ENCODE data around the gene NPLOC4.

The NPLOC4 gene

DNA sequence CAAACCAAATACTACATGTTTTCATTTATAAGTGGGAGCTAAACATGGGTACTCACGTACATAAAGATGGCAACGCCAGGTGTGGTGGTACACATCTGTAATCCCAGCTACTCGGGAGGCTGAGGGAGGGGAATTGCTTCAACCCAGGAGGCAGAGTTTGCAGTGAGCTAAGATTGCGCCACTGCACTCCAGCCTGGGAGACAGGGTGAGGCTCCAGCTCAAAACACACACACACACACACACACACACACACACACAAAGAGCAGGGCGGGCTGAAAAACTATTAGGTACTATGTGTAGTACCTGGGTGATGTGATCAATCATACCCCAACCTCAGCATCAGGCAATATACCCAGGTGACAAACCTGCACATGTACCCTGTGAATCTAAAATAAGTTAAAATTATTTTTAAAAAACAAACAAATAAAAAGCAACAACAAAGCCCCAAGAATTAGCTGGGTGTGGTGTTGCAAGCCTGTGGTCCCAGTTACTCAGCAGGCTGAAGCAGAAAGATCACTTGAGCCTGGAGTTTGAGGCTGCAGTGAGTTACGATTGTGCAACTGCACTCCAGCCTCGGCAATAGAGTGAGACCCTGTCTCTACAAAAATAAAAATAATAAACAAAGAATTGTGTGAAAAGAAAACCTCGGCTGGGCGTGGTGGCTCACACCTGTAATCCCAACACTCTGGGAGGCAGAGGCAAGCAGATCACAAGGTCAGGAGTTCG is 72.9 kb downstream of the NPLOC4 start:
- no peak for DNase-seq

DNA sequence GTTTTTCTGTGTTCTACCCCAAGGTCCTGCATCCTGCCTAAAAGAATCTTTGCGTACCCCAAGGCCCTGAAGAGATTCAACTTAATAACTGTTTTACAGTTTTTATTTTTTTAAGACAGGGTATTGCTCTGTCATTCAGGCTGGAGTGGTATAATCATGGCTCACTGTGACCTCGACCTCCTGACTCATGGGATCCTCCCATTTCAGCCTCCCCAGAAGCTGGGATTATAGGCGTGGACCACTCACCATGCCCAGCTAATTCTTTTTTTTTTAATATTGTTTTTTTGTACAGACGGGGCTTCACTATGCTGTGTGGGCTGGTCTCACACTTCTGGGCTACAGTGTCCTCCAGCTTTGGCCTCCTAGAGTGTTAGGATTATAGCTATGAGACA is 75.4 kb downstream of the NPLOC4 start:
- no peak for DNase-seq

DNA sequence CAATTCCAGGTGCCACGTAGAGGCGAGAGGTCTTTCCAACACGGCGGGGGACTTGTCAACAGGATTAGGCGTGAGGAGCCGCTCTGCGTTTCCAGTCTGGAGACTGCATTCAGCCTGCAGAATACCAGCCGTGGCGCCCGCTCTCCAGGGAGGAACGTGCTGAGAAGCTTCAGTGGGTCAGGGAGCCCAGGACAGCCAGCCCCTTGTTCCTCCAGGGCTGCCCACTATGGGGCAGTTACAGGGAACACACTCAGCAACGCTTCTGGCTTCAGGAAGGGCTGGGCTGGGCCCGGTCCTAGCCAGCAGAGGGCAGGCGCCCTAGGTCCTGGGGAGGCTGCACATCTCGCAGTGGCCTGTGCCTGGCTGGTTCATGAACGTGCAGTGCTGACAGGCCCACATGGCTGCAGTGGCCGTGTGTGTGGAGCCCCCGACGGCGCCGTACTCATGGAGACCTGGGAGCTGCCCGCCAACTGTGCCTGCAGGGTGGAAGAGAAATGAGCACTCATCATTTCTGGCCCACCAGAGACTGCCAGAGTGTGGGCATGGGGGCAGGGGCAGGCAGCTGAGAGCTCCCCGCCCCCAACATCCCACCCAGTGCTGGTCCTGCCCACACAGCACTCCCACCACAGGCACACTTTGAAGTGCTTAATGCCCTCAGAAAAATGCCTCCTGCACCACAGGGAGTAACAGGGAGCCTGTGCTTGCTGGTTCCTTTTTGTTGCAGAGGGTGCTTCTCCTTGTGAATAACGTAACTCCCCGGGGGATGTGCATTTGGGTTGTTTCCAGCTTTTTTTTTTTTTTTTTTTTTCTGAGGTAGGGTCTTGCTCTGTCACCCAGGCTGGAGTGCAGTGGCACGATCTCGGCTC is 77.7 kb downstream of the NPLOC4 start:
- DNase-seq = no peak

DNA sequence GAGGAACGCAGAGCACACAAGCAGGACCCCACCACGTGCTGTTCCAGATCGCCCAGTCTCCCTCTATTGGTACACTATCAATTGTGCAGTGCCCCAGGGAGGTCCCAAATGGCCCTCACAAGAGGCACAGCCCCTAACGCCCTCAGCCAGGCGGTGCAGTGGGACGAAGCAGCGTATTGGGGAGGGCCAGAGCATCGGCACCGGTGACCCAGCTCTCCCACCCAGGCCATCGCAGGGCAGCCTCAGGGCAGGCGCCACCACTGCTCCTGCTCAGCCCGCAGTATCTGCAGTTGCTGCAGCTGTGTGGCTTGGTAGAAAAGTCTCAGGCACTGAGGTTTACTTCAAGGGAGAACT is 78.8 kb downstream of the NPLOC4 start:
- DNase-seq = no peak

DNA sequence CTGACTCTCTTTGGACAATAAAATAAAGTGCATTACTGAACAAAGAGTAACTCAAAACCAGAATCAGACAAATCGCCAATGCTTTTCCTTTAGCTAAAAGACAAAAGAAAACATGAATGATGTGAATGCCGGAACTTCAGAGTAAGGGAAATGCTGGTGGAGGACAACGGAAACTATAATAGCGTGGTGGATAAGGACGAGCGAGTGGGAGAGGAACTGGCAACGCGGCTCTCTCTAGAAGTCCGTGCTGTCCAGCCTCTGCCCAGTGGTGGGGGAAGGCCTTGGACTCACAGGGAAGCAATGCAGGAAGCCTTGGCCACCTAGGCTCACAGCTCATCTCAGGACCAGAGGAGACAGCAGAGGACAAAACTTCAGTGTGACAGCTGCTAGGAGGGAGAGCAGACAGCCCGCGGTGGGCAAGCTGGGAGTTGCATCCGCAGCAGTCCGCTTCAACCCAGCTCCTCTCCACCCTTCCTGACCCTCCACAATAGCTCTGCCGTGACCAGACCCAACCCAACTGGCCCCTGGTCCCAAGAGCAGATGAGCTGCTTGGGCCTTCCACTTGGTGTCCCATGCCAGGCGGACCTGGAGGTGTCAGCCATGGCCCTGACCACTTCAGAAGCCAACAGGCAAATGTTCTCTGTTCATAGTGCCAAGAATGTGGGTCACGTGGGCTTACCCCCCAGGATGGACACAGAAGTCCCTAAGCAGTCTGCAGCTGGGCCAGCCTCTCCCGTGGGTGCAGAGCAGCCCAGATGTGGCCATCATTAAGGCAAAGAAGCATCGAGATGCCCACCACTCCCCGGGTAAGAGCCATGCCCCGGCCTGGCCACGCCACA is 79.4 kb downstream of the NPLOC4 start:
- no peak for DNase-seq

DNA sequence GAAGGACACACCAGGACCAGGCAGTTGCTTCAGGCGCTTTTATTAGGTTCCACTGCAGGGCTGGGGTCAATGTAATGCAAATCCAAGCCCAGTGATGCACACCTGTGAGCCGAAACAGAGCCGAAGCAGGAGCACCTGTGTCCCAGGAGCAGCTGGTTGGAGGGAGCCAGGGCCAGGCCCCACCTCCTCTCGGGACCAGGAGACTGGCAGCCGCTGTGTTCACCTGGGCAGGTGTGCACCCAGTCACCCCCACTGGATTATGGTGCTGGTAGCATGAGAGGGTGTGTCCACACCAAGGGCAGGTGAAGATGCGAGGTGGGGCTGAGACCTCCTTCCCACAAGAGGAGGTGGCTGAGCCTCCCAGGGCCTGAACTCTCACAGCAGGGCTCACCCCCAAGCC is 80.0 kb downstream of the NPLOC4 start:
- no peak for DNase-seq

DNA sequence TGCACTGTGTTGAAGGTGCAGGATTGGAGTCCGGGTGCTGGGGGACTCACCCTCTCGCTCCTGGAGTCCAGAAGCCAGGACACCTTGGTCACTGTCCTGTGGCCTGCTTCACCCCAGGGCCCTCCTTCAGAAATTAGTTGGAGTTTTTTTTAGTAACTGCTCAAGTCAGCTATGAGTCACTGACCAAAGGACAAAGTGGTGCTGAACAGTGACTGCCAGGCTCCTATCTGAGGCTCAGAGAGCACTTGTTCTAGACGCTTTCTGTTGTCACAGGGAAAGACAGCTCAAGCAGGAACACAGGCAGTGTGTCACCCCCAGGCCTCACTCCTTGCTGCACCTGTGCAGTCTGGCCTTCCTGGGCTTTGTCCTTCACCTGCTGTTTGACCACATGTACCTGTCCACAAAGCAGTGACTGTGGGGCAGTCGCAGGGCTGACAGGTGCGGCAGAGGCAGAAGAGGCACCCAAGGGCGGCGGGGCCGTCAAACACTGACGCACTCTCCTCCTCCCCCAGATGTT is 80.7 kb downstream of the NPLOC4 start:
- DNase-seq = no peak

DNA sequence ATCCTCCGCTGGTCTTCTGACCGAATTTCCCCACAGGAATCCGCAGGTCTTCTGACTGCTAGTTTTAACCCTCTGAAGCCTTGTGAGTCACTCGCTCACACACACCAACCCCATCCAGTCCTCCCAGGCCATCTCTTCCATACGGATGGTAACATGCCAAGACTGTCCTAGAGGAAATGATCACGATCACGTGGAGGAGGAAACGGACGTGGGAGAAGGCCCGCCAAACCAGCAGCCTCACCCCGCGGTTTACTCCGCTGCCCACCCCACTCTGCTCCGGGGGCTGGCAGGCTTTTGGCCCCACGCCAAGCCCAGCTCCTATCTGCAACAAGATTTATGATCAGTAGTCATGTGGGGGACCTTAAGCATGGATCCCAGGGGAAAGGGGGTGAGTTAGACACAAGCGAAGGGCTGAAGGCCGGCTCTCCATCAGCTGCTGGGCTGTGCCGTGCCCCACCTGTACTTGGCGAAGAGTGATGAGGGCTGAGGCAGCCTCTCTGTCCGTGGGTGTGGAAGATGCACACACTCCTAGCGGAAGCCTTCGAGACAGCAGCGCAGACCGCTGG is 83.2 kb downstream of the NPLOC4 start:
- peak; percentile 73 for DNase-seq

DNA sequence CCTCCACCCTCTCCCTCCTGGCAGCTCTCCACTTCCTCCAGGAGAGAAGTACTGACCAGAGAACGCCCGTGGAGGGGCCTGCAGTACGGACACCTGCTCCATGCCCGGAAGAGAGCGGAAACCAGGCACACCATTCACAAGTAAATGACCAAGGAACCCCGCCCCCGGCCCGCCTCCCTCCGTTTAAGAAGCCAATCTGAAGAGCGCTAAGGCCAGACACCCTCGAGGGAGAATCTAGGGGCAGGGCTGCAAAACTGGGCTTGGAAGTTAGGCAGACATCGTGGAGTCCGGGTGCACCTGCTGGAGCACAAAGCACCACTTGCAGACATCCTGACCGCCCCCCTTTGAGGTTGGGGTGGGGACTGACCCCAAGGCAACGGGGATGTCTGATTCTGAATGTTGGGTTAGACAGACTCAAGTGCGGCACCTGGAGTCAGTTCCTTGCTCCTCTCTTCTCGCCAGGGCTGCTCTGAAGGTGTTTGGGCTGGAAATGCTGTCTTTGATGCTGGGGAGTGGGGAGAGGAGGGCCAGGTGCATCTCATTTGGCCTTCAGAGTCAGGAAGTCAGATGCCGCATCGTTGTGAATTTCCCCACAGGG is 83.8 kb downstream of the NPLOC4 start:
- DNase-seq = peak; percentile 91

DNA sequence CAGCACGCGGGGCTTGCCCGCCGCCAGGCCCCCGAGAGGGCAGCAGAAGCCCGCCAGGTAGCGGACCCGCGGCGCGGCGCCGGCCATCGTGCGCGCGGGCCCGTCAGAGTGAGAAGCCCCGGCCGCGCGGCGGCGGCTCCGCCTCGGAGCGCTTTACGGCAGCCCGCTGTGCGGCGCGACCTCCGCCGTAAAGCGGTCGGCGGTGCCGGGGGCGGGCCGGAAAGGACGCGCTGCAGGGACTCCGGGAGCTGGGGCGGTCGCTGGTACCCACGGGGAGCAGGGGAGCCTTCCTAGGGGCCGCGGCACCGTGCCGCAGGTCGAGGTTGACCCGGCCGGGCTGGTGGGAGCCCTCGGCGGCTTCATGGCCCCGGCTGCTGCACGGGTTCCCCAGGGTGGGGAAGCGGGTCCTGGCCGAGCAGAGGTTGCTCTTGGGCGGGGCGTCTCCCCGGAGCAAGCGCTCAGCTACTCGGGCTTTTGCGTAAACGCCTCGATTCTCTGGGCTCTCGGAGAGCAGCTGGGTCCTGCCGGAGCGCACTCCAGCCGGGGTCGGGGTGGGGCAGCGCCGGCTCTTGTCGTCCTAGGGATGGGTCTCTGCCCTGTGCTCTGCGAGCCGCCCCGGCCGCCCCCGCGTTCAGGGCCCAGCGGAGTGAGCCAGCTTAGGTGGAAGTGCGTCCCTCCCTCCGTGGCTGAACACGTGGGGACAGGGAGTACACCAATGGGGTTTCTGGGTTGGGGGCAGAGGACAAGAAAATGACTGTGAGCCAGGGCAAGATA is 84.5 kb downstream of the NPLOC4 start, which contains the start of gene FAAP100:
Gene FAAP100 (minus strand): TSS at position 110 of the 774 bp plus-strand sequence. CDS start 23 bp downstream, at position 87.
- DNase-seq = peak; percentile 49

DNA sequence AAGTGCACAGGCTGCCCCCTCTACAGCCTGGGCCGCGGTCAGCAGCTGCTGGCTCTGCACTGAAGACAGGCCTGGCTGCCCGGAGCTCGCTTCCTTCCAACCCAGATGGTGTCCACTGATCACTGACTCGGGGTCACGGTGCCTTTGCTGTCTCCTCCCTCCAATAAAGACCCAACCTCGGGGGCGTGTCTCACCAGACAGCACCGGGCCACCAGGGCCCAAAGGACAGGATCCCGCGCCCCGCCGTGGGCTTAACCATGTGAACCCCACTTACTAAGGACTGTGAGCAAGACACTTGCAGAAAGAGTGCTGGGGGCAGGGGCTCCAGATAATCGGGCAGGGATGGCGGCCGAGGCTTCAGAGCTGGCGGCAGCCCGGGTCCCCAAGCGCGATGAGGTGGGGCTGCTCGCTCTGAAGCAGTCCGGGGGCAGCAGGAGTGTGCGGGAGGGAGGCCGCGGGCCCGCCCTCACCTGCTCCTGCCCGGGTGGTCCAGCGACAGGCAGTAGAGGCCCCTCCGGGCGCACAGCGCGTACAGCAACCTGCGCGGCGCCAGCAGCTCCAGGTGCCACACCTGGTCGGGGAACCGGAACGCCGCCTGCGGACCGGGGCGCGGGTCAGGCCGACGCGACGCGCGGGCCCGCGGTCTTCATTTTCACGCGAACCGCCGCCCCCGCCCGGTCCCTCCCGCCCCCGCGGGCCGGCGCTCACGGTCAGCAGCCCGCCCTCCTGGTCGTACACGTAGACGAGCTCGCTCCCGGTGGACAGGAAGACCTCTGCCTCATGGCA is 85.3 kb downstream of the NPLOC4 start:
- no peak for DNase-seq

DNA sequence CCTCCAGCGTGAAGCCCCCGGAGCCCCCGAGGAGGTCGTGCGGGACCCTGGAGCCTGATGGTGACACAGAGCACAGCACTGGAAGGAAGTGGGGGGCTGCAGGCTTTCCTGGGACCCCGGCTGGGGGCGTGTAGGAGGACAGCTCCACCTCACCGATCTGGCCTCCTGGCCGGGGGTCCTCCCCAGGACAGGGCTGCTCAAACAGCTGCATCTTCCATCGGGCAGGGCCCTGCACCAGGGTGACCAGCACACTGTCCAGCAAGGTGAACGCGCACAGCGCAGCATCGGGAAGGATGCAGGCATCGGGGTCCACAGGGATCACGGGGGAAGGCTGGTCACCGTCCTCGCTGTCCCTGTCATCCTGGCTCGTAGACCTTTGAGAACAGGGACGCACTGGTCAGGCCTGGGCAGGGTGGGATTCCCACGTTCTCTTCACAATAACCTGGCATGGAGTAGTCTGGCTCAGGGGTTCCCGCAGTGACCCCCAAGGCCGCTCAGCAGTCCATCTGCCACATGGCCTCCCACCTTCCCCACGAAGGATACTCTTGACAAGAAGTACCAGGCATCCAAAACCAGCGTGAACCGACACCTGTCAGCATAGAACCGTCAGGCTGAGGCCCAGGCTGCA is 86.0 kb downstream of the NPLOC4 start:
- no peak for DNase-seq

DNA sequence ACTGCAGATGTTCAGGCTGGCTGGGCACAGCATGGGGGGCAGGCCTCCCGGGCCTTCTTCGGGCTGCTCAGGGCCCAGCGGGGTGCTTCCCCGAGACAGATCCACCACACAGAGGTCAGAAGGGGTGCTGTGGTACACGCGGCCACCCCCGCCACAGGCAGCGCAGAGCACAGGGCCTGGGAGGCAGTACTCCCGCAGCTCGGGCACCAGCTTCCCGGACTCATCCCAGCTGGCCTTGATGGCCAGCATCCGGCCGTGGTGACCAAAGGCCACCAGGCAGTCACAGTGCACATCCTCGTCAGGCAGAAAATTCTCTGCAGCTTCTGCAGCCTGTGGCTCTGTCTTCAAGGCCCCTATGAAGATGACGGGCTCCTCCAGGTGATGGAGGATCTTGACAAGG is 86.6 kb downstream of the NPLOC4 start:
- DNase-seq = no peak

DNA sequence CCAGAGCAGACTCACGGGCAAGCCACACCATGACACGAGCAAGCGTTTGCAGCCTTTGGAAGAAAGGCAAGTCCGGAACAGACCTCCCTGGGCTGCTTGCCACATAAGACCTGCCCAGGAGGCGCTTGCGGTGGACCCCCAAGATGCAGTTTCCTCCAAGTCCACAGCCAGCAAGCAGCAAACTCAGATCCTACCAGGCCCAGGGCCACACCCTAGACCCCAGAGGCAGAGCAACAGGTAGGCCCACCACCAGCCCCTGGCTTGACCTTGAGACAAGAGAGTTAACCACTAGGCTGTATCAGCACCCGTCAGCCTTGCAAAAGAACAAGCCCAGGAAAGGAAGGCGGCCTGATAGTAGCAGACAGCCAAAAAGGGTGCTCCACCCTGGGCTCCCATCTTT is 87.1 kb downstream of the NPLOC4 start:
- no peak for DNase-seq

DNA sequence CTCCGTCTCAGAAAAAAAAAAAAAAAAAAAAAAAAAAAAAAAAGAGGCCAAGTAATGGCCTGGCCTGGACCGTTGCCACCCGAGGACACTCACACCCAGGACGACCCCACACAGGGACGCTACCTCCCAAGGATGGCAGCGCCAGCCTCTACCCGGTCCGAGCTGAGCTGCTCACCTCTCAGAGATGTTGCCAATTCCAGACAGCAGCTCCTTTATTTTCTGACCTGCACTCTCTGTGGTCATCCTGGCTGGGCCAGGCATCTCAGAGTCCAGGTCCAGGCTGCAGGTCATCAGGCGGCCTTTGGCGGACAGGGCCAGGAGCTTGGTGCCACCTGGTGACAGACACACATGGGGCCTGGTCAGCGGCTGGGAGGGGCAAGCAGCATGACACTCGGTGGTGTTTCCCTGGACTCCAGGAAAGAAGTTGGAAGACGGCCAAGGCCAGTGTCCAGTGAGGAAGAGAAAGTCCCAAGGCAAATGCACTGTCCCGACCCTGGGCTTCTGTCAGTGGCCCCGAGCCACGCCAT is 87.8 kb downstream of the NPLOC4 start:
- no peak for DNase-seq

DNA sequence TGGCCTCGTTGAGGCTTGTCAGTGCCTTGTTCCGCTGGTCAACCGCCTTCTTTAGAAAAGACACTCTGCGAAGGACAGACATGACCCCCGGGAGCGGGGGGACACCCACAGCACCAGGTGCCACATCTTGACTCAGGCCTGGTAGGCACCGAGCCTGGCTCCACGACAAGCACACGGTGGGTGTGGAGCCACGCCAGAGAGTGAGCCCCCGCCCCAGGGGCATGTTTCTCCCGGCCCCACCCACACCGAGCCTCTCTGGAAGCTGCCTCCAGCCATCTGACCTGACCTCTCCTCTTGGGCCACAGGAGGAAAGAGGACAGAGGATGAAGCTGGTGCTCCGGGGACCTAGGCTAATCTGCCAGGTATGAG is 89.3 kb downstream of the NPLOC4 start:
- no peak for DNase-seq

DNA sequence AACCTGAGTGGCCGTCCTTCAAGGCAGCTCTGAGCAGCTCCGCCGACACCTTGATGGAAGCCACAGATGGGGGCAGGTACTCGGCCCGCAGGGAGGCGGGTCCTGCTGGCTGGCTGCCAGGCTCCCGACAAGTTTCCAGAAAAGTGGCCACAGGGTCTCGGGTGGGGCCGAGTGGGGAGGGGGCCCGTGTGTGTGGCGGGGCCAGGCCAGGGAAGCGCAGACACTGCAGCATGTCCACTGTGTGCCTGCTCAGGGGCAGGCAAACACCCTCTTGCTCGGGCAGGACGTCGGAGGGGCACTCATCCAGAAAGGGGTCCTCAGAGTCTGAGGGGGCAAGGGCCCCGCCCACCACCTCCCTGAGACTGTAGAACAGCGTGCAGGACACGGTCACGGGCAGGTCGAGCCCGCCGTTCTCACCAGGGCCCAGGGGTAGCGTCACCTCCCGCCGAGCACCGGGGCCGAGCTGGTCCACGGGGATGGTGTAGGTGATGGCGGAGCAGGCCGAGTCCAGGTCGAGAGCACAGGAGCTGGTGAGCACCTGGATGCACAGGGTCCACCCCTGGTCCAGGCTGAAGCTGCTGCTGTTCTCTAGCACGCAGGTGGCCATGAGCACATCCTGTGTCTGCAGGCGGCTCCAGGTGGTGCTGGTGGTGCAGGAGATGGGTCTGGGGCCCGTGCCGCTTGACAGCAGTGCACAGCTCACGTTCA is 89.9 kb downstream of the NPLOC4 start:
- no peak for DNase-seq

DNA sequence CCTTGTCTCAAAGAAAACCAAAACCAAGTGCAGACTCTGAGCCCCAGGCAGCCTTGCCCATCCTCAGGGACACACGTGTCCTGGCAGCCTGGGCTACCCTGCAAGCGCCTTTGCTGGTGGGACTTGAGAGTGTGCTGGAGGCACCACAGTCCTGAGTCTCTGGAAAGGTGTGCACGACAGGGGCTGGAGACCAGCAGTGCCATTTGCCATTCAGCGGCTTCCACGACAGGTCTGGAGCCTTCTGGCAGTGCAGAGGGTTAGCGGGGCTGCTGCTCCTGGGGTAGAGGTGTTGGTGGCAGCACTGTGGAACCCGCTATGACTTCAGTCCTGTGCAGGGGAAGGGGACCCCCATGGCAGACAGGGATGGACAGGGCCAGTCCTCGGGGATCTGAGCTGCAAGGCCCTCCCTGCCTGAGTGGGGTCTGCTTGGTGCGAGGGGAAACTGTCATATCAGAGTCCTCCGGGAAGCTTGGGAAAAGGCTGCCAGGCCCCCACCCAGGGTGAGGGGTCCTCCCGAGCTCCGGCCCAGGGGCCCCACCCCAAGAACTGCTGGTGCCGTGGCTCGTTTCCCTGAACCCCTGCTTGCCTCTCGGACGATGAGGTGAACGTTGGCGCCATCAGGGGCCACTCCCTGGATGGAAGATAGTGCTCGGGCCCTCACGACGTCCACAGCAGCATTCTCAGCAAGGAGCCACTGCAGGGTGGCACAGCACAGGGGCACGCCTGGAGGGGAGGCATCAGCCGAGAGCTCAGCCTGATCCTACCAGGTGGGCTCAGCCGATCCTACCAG is 91.6 kb downstream of the NPLOC4 start:
- no peak for DNase-seq
